Mammary epithelial cell (primary cell): Measurements from ENCODE around the gene TRHDE.

Experiments used
- CTCF ChIP-seq, 2 donors: IDR thresholded peaks in 1 of 2; conservative IDR thresholded peaks in 1 of 2; 2 replicates each; pipeline ENCODE4 v1.5.1; 2011 to 2012; ENCODE audit warnings: inconsistent platforms in 2 of 2, low read length in 2 of 2, mild to moderate bottlenecking in 2 of 2, control low read depth in 1 of 2, low read depth in 1 of 2; ENCODE audit not compliant: insufficient read depth in 1 of 2; ENCODE audit errors: extremely low read depth in 1 of 2
- EZH2 ChIP-seq: IDR thresholded peaks from 2 replicates; pipeline ENCODE4 v1.6.1; 2012; ENCODE audit warnings: low read length, inconsistent platforms, borderline replicate concordance

- TF ChIP-seq CTCF (conservative IDR thresholded peaks at IDR 0.05 in 1 of 2, IDR thresholded peaks at IDR 0.05 in 1 of 2; ENCODE audit: extremely low read depth in 1 of 2, insufficient read depth in 1 of 2, low read depth in 1 of 2, low read length in 2 of 2) (no peak), EZH2 (no peak)
These were observed 273.9 kb downstream of the TRHDE start for GRCh38 chr12:72546106-72546505.
